ENCODE data around the gene JAK3. TPM values are rescaled to one million over a fixed set of nuclear protein-coding genes. Genes with fewer than 3 reads are reported as not detected.

JAK3 gene
- total RNA-seq, 1 experiment from 2014 or later: 3.3 TPM

- Histone ChIP-seq H2BK12ac (ENCODE audit: insufficient read length, low read depth, low read length) (no peak overlapping the region), H4K91ac (ENCODE audit: insufficient read length, low read depth, low read length) (no peak overlapping the region), H3K4me1 (ENCODE audit: insufficient read depth, low read length) (no peaks in the 10 kb centered on the region), H3K9me3 (ENCODE audit: control insufficient read depth, low read depth, low read length) (no peaks in the 10 kb centered on the region), H2BK15ac (ENCODE audit: low read depth, low read length) (no peak overlapping the region), H2AK5ac (ENCODE audit: insufficient read length, low read length) (no peak overlapping the region), H3K79me2 (ENCODE audit: insufficient read depth, low read length) (no peaks in the 10 kb centered on the region), H3K14ac (ENCODE audit: insufficient read depth, low read length) (no peak overlapping the region; the same call in 1 of the 2 replicates), H4K20me1 (ENCODE audit: control insufficient read depth, insufficient read depth, insufficient read length) (no peaks in the 10 kb centered on the region), H3K4ac (ENCODE audit: low read depth, low read length) (no peak overlapping the region), H3K79me1 (ENCODE audit: insufficient read depth, low read depth, low read length, poor library complexity, severe bottlenecking) (no peaks in the 10 kb centered on the region), H3K27me3 (ENCODE audit: insufficient read depth, low read length) (no peaks in the 10 kb centered on the region), H3K18ac (ENCODE audit: insufficient read length, low read depth, low read length) (no peak overlapping the region), H4K5ac (ENCODE audit: insufficient read length, low read depth, low read length) (no peak overlapping the region), H3K23ac (ENCODE audit: insufficient read length, low read depth, low read length) (no peak overlapping the region), H3K23me2 (ENCODE audit: insufficient read length, low read depth, low read length, poor library complexity, severe bottlenecking) (no peaks in the 10 kb centered on the region), H4K8ac (replicated peaks; ENCODE audit: insufficient read length, low read depth, low read length) (no peak overlapping the region), H3K56ac (ENCODE audit: insufficient read length, low read depth, low read length) (no peak overlapping the region), H3K9ac (ENCODE audit: extremely low read depth, insufficient read length, low read length) (no peak overlapping the region), H3K4me2 (ENCODE audit: insufficient read depth, insufficient read length, low read length) (no peak overlapping the region), H2BK120ac (ENCODE audit: low read depth, low read length, poor library complexity, severe bottlenecking) (no peak overlapping the region), H2BK20ac (ENCODE audit: low read depth, low read length, poor library complexity, severe bottlenecking) (no peak overlapping the region), H3T11ph (ENCODE audit: low read length) (no peak overlapping the region), H2AFZ (ENCODE audit: low read length) (no peak overlapping the region), H3K27ac (ENCODE audit: insufficient read length, low read depth, low read length) (no peak overlapping the region), H2BK5ac (ENCODE audit: insufficient read length, low read length) (no peak overlapping the region)
- H3K4me1 Mint-ChIP-seq: no peaks in the 10 kb centered on the region
- peaks cover 2% of the 10 kb centered on the region; the same call in 1 of the 2 replicates for H3K27me3 Mint-ChIP-seq (ENCODE audit: low read depth)
- H3K9me3 Mint-ChIP-seq: no peaks in the 10 kb centered on the region; a peak in 1 of 5 replicates
- DNase-seq: no peak
- H3K36me3 Mint-ChIP-seq (ENCODE audit: insufficient read depth in 1 of 3, low read depth in 3 of 3): no peaks in the 10 kb centered on the region
- no CpG with 5 or more reads among the region's 14 CpGs for WGBS (ENCODE audit: extremely low coverage, insufficient read length, low lambda C conversion rate)
- TF ChIP-seq, protein P1, sequence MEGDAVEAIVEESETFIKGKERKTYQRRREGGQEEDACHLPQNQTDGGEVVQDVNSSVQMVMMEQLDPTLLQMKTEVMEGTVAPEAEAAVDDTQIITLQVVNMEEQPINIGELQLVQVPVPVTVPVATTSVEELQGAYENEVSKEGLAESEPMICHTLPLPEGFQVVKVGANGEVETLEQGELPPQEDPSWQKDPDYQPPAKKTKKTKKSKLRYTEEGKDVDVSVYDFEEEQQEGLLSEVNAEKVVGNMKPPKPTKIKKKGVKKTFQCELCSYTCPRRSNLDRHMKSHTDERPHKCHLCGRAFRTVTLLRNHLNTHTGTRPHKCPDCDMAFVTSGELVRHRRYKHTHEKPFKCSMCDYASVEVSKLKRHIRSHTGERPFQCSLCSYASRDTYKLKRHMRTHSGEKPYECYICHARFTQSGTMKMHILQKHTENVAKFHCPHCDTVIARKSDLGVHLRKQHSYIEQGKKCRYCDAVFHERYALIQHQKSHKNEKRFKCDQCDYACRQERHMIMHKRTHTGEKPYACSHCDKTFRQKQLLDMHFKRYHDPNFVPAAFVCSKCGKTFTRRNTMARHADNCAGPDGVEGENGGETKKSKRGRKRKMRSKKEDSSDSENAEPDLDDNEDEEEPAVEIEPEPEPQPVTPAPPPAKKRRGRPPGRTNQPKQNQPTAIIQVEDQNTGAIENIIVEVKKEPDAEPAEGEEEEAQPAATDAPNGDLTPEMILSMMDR (conservative IDR thresholded peaks at IDR 0.05): no peak
- H3K4me3 Mint-ChIP-seq: no peak overlapping the region
- H3K27ac Mint-ChIP-seq: peak overlapping the region in 1 of 3 experiments; percentile 57; a peak in 1 of 7 replicates
These were observed 44.4 kb downstream of the JAK3 start for GRCh38 chr19:17803264-17803896.
